Activated CD8-positive, alpha-beta T cell treated with anti-CD3 and anti-CD28 coated beads, Interleukin-2, amount 10 ng/mL, durations not matched to agents 7 days and 5 days (primary cell): ENCODE results near the gene MECR. TPM values are rescaled to one million over a fixed set of nuclear protein-coding genes. Genes with fewer than 3 reads are reported as not detected.

Experiments used
- ATAC-seq: fragments of 150-1000 bp; cut with Tn5 transposase; one replicate; pipeline ENCODE4 v1.10.0; 2021; ENCODE audit warnings: moderate library complexity
- CTCF ChIA-PET: fragments of 350-600 bp; sonication (Branson Sonifier 250); formaldehyde crosslinking; loops from one replicate; lab custom pipeline; 2021; ENCODE audit warnings: antibody characterized with exemption; lab: Charles Lee
- POLR2A ChIA-PET: fragments of 350-600 bp; sonication (Branson Sonifier 250); formaldehyde crosslinking; loops from one replicate; lab custom pipeline; 2021; ENCODE audit warnings: antibody characterized with exemption; lab: Charles Lee
- DNase-seq: peaks from one replicate; pipeline ENCODE4 v3.0.0-alpha.2; 2020
- H3K27ac Mint-ChIP-seq: one replicate; pipeline ENCODE4 v1.8.0; 2021; ENCODE audit warnings: mild to moderate bottlenecking, mixed read lengths
- H3K27me3 Mint-ChIP-seq: one replicate; pipeline ENCODE4 v1.8.0; 2021; ENCODE audit warnings: low read depth, mixed read lengths
- H3K36me3 Mint-ChIP-seq: one replicate; pipeline ENCODE4 v1.8.0; 2021; ENCODE audit warnings: low read depth, mixed read lengths
- H3K4me1 Mint-ChIP-seq: one replicate; pipeline ENCODE4 v1.8.0; 2021; ENCODE audit warnings: low read depth, mixed read lengths
- H3K4me3 Mint-ChIP-seq: one replicate; pipeline ENCODE4 v1.8.0; 2021; ENCODE audit warnings: mild to moderate bottlenecking, mixed read lengths
- H3K9me3 Mint-ChIP-seq: one replicate; pipeline ENCODE4 v1.8.0; 2022; ENCODE audit warnings: mixed read lengths; ENCODE audit not compliant: insufficient read depth
- total RNA-seq, 2 experiments: library from RNA; stranded (reverse); gene quantifications; one replicate each; pipeline ENCODE4 v1.2.3, GENCODE V29; 2021

MECR gene
- total RNA-seq, 2 experiments from 2014 or later = 23.5 to 26.4 TPM

- ATAC-seq (no peak), DNase-seq (no peak)
- Mint-ChIP-seq H3K9me3 (no peaks in the 10 kb centered on the region), H3K27ac (no peak overlapping the region), H3K27me3 (no peaks in the 10 kb centered on the region), H3K4me3 (no peak overlapping the region), H3K4me1 (no peaks in the 10 kb centered on the region), H3K36me3 (peaks cover 20% of the 10 kb centered on the region)
- POLR2A ChIA-PET = no interaction called here
- CTCF ChIA-PET = interaction anchor here (1.0 to 1.3 kb wide), 2 partner anchors 9 to 330 kb away, joined by 4 to 7 read pairs; no protein-coding TSS in a partner anchor
Observed at GRCh38 chr1:29211086-29212030, 19.4 kb downstream of the MECR start.

DNA sequence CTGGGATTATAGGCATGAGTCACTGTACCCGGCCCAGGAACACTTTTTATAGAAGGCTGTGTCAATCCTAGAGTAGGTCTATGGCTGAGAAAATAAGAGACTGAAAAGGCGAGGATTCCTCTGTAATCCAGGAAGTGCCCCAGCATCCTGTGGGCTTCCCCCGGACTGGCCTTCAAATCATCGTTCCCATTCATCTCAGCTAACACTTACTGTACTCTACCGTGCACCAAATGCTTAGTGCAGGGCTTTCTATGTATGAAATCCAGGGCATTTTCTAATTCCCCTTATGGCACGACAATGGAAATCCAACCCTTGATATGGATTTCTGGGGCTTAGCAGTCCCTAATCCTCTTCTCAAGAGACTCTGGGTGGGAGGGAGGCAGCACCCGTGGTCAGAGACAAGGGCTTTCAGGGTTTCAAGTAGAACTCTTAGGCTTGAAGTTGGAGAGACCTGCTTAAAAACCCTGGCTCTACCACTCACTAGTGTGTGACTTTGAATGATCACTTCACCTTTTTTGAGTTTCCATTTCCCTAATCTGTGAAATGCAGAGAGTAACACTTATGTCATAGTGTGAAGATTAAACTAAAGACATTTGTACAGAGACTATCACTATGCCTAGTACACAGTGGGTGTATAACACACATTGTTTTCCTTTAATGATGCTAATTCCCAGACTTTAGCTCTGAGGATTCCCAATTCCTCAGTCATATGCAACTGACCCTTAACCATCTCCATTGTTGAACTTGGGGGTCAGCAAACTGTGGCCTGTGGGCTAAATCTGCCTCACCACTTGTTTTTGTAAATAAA, 20.3 kb downstream of the MECR start:
- Mint-ChIP-seq H3K27me3 (no peaks in the 10 kb centered on the region), H3K27ac (no peak overlapping the region), H3K9me3 (no peaks in the 10 kb centered on the region), H3K36me3 (peaks cover 15% of the 10 kb centered on the region), H3K4me3 (no peak overlapping the region), H3K4me1 (no peaks in the 10 kb centered on the region)
- ATAC-seq = no peak
- CTCF ChIA-PET = interaction anchor here (1.0 kb wide), 1 partner anchor 329 kb away, joined by 4 read pairs; no protein-coding TSS in a partner anchor
- DNase-seq = no peak
- POLR2A ChIA-PET = no interaction called here

GRCh38 chr1:29209173-29209572, 21.6 kb downstream of the MECR start:
- Mint-ChIP-seq H3K27me3 (no peaks in the 10 kb centered on the region), H3K4me3 (no peak overlapping the region)

DNA sequence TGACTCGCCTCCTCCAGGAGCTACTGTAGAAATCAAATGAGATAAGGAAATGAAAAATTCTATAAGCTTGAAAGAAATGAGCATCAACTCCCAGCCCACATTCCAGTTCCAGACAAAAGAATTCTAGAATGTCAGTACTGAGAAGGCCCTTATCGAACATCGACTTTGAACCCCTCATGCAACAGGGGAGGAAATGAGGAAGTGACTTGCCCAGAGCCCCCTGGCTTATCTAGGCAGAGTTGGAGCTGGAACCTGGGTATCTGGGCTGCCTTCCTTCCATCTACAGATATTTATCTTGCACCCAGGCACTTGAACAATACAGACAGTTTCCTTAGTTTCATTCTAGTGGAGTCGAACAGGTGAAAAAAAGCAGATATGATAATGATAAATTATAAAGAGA, 22.3 kb downstream of the MECR start:
- Mint-ChIP-seq H3K27me3 (no peaks in the 10 kb centered on the region), H3K4me1 (no peaks in the 10 kb centered on the region), H3K4me3 (no peak overlapping the region), H3K27ac (peak overlapping the region; percentile 16), H3K9me3 (no peaks in the 10 kb centered on the region), H3K36me3 (peaks cover 10% of the 10 kb centered on the region)
- CTCF ChIA-PET = interaction anchor here (1.8 kb wide), 1 partner anchor 327 kb away, joined by 7 read pairs; no protein-coding TSS in a partner anchor
- POLR2A ChIA-PET = interaction anchor here (1.5 kb wide), 1 partner anchor 27 kb away, joined by 3 read pairs; the partner anchor contains the start of gene SRSF4
- no peak for ATAC-seq
- no peak for DNase-seq

More at GRCh38 chr1:29209173-29209572, 21.6 kb downstream of the MECR start:
- Mint-ChIP-seq H3K36me3 (peaks cover 12% of the 10 kb centered on the region), H3K4me1 (no peaks in the 10 kb centered on the region), H3K9me3 (no peaks in the 10 kb centered on the region), H3K27ac (no peak overlapping the region)
- DNase-seq (no peak), ATAC-seq (no peak)
- CTCF ChIA-PET = interaction anchor here (1.8 kb wide), 1 partner anchor 327 kb away, joined by 7 read pairs; no protein-coding TSS in a partner anchor
- POLR2A ChIA-PET = no interaction called here

DNA sequence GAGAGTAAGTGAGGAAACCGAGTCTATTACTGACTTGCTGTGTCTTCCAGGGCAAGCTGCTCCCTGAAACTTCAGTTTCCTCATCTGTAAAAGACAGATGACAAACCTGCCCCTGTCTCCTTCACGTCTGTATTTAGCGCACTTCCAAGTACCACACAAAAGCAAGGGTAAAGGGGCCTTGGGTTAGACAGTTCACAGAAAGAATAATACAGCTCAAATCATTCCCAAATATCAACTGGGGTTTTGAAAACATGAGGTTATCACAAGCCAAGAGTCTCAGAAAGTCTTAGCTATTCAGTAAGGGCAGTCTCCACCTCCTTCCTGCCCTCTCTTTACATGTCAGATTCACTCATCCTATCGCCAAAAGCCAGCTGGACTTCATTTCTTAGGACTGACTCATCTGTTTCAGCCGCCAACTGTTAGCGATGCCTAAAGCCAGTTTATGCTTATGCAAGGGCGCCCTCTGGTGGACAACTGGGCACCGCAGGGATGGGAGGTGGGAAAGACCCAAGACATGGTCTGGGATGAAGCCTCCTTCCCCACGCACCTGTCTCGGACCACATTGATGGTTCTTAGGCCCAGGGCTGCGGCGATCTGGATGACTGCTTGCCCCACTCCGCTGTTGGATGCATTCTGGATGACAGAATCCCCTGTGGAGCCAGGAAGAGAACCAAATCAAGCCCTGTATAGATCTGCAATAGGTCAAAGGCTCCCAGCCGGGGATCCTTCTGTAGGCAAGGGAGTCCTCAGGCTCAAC, 28.0 kb downstream of the MECR start:
- H3K9me3 Mint-ChIP-seq = no peaks in the 10 kb centered on the region
- peaks cover 19% of the 10 kb centered on the region for H3K4me1 Mint-ChIP-seq
- POLR2A ChIA-PET = interaction anchor here (1.1 to 4.0 kb wide), 3 partner anchors 21 to 554 kb away, joined by 3 to 27 read pairs (median 4); partner anchors contain the start of genes RNU11 and SRSF4
- CTCF ChIA-PET = interaction anchor here (0.6 to 5.5 kb wide), 67 partner anchors 9 to 560 kb away, joined by 3 to 110 read pairs (median 5); partner anchors contain the start of genes EPB41, MECR, SRSF4 and TAF12
- peak; percentile 95 for ATAC-seq
- H3K27me3 Mint-ChIP-seq = no peaks in the 10 kb centered on the region
- H3K27ac Mint-ChIP-seq = peak overlapping the region; percentile 36
- peak; percentile 92 for DNase-seq
- H3K4me3 Mint-ChIP-seq = no peak overlapping the region
- peaks cover 12% of the 10 kb centered on the region for H3K36me3 Mint-ChIP-seq

DNA sequence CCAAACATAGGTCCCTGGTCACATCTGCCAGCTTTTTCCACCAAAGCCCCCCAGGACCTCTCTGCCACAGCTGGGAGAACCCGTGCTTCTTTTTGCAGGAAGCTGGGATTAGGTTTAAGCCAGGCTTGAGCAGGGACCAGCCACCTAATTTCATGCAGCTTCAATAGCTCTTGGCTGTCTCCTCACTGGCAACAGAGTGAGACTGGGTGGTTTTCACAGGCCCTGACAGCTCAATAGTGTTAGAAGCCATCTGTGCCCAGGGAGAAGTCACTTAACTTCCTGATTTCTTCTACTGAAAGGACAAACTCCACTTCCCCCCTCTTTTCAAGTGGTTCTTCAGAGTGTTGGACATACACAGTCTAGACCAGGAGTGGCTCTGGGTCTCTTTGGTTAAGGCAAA, 28.7 kb downstream of the MECR start:
- no peak overlapping the region for H3K4me3 Mint-ChIP-seq
- DNase-seq (no peak), ATAC-seq (no peak)
- H3K4me1 Mint-ChIP-seq = peaks cover 23% of the 10 kb centered on the region
- H3K36me3 Mint-ChIP-seq = peaks cover 12% of the 10 kb centered on the region
- no peaks in the 10 kb centered on the region for H3K27me3 Mint-ChIP-seq
- H3K9me3 Mint-ChIP-seq = no peaks in the 10 kb centered on the region
- H3K27ac Mint-ChIP-seq = peak overlapping the region; percentile 10
- ChIA-PET CTCF (interaction anchor here (0.6 to 5.5 kb wide), 64 partner anchors 8 to 559 kb away, joined by 3 to 110 read pairs (median 5); partner anchors contain the start of genes EPB41, MECR, SRSF4 and TAF12), POLR2A (interaction anchor here (0.9 to 4.0 kb wide), 3 partner anchors 20 to 427 kb away, joined by 3 to 27 read pairs (median 3); partner anchors contain the start of gene SRSF4)

DNA sequence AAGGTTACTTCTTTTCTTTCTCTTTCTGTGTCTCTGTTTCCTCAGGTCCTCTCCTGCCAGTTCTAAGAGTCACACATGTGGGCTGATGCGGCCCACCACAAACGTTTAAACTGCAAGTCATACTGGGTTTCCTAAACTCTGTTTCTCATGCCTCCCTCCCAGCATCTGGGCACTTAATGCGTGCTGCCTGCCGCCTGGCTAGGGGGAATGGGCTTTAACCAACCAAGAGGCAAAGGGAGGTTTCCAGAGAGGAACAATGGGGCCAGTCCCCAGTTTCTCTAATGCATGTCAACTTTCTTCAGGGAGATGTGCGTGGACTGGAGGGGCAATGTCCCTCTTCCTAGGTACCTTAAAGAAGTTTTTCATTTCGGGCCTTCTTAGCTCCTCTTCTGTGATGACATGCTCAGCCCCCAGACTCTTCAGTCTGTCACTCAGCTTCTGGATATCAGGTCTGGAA, 29.1 kb downstream of the MECR start:
- H3K9me3 Mint-ChIP-seq = no peaks in the 10 kb centered on the region
- ATAC-seq = no peak
- ChIA-PET POLR2A (interaction anchor here (0.9 to 4.0 kb wide), 3 partner anchors 20 to 427 kb away, joined by 3 to 27 read pairs (median 3); partner anchors contain the start of gene SRSF4), CTCF (interaction anchor here (0.8 to 5.5 kb wide), 35 partner anchors 10 to 465 kb away, joined by 3 to 110 read pairs (median 7); partner anchors contain the start of genes EPB41, SRSF4, TMEM200B and YTHDF2)
- peak overlapping the region; percentile 10 for H3K27ac Mint-ChIP-seq
- H3K27me3 Mint-ChIP-seq = no peaks in the 10 kb centered on the region
- no peak overlapping the region for H3K4me3 Mint-ChIP-seq
- peaks cover 12% of the 10 kb centered on the region for H3K36me3 Mint-ChIP-seq
- H3K4me1 Mint-ChIP-seq = peaks cover 23% of the 10 kb centered on the region
- DNase-seq = peak; percentile 24

GRCh38 chr1:29200906-29201594, 29.7 kb downstream of the MECR start:
- CTCF ChIA-PET = interaction anchor here (0.8 to 5.5 kb wide), 20 partner anchors 9 to 416 kb away, joined by 3 to 110 read pairs (median 12); partner anchors contain the start of genes EPB41, SRSF4 and TMEM200B
- Mint-ChIP-seq H3K4me3 (no peak overlapping the region), H3K27me3 (no peaks in the 10 kb centered on the region), H3K36me3 (peaks cover 12% of the 10 kb centered on the region), H3K4me1 (peaks cover 23% of the 10 kb centered on the region), H3K27ac (peak overlapping the region; percentile 33), H3K9me3 (no peaks in the 10 kb centered on the region)
- DNase-seq (no peak), ATAC-seq (no peak)
- POLR2A ChIA-PET = interaction anchor here (0.9 to 4.0 kb wide), 2 partner anchors 19 to 426 kb away, joined by 3 to 27 read pairs; partner anchors contain the start of gene SRSF4

- no peaks in the 10 kb centered on the region for H3K9me3 Mint-ChIP-seq
- H3K4me3 Mint-ChIP-seq = no peak overlapping the region
- ChIA-PET CTCF (interaction anchor here (0.9 to 3.8 kb wide), 23 partner anchors 13 to 423 kb away, joined by 3 to 49 read pairs (median 5); partner anchors contain the start of genes SRSF4 and TMEM200B), POLR2A (interaction anchor here (0.9 to 2.5 kb wide), 2 partner anchors 11 to 17 kb away, joined by 4 to 16 read pairs; partner anchors contain the start of gene SRSF4)
- H3K4me1 Mint-ChIP-seq = peaks cover 28% of the 10 kb centered on the region
- H3K36me3 Mint-ChIP-seq = peaks cover 11% of the 10 kb centered on the region
- no peak for DNase-seq
- no peak for ATAC-seq
- H3K27me3 Mint-ChIP-seq = no peaks in the 10 kb centered on the region
- no peak overlapping the region for H3K27ac Mint-ChIP-seq
Observed at GRCh38 chr1:29197993-29198392, 32.7 kb downstream of the MECR start.
